GM12878 (cell line): Measurements from ENCODE around the gene COPS8. TPM values are rescaled to one million over a fixed set of nuclear protein-coding genes. Genes with fewer than 3 reads are reported as not detected.

Experiments
- BACH1 ChIP-seq: fragments of 450-650 bp; IDR thresholded peaks from 2 replicates; pipeline ENCODE4 v1.6.1; 2017; ENCODE audit warnings: mild to moderate bottlenecking, borderline replicate concordance
- CBX5 ChIP-seq: sonication (generic); IDR thresholded peaks from 2 replicates; pipeline ENCODE4 v1.6.1; 2016; ENCODE audit warnings: low read depth, moderate library complexity, mild to moderate bottlenecking, inconsistent platforms
- CHD4 ChIP-seq: fragments of 200-600 bp; sonication (generic); IDR thresholded peaks from 2 replicates; pipeline ENCODE4 v1.6.1; 2016; ENCODE audit warnings: mild to moderate bottlenecking
- EZH2 ChIP-seq: IDR thresholded peaks from 2 replicates; pipeline ENCODE4 v1.6.1; 2012; ENCODE audit warnings: low read depth, mild to moderate bottlenecking, control low read depth, inconsistent platforms, low read length, borderline replicate concordance; ENCODE audit not compliant: control insufficient read depth
- MEF2B ChIP-seq: fragments of 450-650 bp; IDR thresholded peaks from 2 replicates; pipeline ENCODE4 v1.6.1; 2018; ENCODE audit warnings: mild to moderate bottlenecking, moderate library complexity; ENCODE audit not compliant: partially characterized antibody, poor library complexity, severe bottlenecking
- MTA2 ChIP-seq: fragments of 450-650 bp; IDR thresholded peaks from 2 replicates; pipeline ENCODE4 v1.6.1; 2016; ENCODE audit warnings: low read depth, mild to moderate bottlenecking, moderate library complexity
- TARDBP ChIP-seq: IDR thresholded peaks from 2 replicates; pipeline ENCODE4 v1.6.1; 2016; ENCODE audit warnings: borderline replicate concordance
- TCF7 ChIP-seq: IDR thresholded peaks from 2 replicates; pipeline ENCODE4 v1.6.1; 2014; ENCODE audit warnings: antibody characterized with exemption, borderline replicate concordance
- polyA plus RNA-seq, 11 experiments: library from polyadenylated mRNA; depleted of rRNA in 4 of 11; unstranded in 6 of 11; stranded (reverse) in 5 of 11; fragments of >200 nt; fragmentation: Nextera tagmentation in 4 of 11; fragmentation: Illumina TruSeq in 1 of 11; extraction: Ambion mirVana in 4 of 11; extraction: Trizol in 1 of 11; gene quantifications; 1 replicate in 1 of 11; 2 replicates in 10 of 11; pipeline versions ENCODE4 v1.2.1 to v1.2.3, GENCODE V29; 2011 to 2016; ENCODE audit warnings: inconsistent platforms in 2 of 11, missing spikeins in 2 of 11, low read depth in 1 of 11
- total RNA-seq, 4 experiments: library from RNA; depleted of rRNA in 3 of 4; stranded (reverse); fragments of >200 nt in 3 of 4; fragmentation: Illumina TruSeq in 1 of 4; extraction: Trizol in 1 of 4; gene quantifications; 2 replicates each; pipeline versions ENCODE4 v1.2.1 to v1.2.3, GENCODE V29; 2013 to 2021
- TF ChIP-seq, protein P1 (sequence below), 3 experiments: IDR thresholded peaks in 2 of 3; conservative IDR thresholded peaks in 1 of 3; 2 replicates each; pipeline ENCODE4 v1.5.1; 2011; ENCODE audit warnings: low read depth in 3 of 3, low read length in 3 of 3, mild to moderate bottlenecking in 3 of 3, control low read depth in 2 of 3, moderate library complexity in 2 of 3, inconsistent platforms in 1 of 3, mixed read lengths in 1 of 3; ENCODE audit not compliant: control insufficient read depth in 2 of 3, insufficient read depth in 1 of 3; ENCODE audit errors: extremely low read depth in 1 of 3
- TF ChIP-seq, protein P2 (sequence below): fragments of 450-650 bp; IDR thresholded peaks from 2 replicates; pipeline ENCODE4 v1.6.1; 2016; ENCODE audit warnings: mild to moderate bottlenecking, moderate library complexity, borderline replicate concordance
- TF ChIP-seq, protein P3 (sequence below): fragments of 450-650 bp; IDR thresholded peaks from 2 replicates; pipeline ENCODE4 v1.6.1; 2018; ENCODE audit warnings: borderline replicate concordance, mild to moderate bottlenecking; ENCODE audit not compliant: partially characterized antibody
- TF ChIP-seq, protein P4 (sequence below): fragments of 450-650 bp; formaldehyde crosslinking; IDR thresholded peaks from 2 replicates; pipeline ENCODE4 v1.4.0; 2020; ENCODE audit warnings: mild to moderate bottlenecking, moderate library complexity
- TF ChIP-seq, protein P5 (sequence below): IDR thresholded peaks from 2 replicates; pipeline ENCODE4 v1.6.1; 2012; ENCODE audit warnings: low read length, inconsistent platforms

COPS8 gene
- total and polyA plus RNA-seq, 10 of the 15 experiments (the other 5 are each of a cell fraction or from before 2014, with no cell fraction given) = 44.0 to 134 (median 107) TPM

DNA sequence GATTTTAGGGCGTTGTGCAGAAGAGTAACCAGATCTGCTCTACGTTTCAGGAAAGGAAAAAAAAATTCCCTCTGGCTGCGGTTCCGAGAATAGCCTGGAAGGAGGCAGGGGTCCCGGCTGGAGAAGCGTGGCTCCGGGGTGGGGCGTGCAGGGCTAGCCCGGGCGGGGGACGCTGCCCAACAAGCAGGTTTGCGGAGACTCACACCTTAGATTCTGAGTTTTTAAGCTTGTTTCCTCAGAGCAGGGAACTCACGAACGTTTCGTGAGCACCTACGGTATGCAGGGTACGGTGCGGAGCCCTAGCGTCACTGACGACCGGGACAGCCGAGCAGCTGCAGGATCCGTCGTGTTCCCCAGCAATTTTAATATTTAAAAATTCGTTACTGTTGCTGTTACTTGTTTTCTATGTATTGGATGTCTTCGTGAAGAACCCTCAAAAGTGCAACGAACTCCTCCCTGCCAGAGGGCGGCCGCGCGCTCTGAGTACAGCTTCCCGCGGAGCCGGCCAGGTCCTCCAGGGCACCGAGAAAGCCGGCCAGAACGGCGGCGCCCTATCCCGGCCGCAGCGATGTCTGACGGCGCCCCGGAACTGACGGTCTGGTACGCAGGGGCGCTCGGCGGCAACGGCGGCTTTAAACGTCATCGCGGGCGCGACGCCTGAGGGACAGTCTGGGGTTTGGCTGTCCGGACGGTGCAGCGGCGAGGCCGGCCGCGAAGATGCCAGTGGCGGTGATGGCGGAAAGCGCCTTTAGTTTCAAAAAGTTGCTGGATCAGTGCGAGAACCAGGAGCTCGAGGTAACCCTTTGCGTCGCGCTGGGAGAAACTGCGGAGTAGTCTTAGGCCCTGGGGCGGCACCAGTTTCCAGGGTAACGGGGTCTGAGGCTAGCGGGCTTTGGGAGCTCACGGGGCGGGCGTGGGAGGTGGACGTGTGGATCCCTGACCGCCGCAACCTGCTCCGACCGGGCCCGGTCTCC lies at the start of gene COPS8 (continued):
- TF ChIP-seq, protein P1, sequence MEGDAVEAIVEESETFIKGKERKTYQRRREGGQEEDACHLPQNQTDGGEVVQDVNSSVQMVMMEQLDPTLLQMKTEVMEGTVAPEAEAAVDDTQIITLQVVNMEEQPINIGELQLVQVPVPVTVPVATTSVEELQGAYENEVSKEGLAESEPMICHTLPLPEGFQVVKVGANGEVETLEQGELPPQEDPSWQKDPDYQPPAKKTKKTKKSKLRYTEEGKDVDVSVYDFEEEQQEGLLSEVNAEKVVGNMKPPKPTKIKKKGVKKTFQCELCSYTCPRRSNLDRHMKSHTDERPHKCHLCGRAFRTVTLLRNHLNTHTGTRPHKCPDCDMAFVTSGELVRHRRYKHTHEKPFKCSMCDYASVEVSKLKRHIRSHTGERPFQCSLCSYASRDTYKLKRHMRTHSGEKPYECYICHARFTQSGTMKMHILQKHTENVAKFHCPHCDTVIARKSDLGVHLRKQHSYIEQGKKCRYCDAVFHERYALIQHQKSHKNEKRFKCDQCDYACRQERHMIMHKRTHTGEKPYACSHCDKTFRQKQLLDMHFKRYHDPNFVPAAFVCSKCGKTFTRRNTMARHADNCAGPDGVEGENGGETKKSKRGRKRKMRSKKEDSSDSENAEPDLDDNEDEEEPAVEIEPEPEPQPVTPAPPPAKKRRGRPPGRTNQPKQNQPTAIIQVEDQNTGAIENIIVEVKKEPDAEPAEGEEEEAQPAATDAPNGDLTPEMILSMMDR (IDR thresholded peaks at IDR 0.05 in 2 of 3, conservative IDR thresholded peaks at IDR 0.05 in 1 of 3; ENCODE audit: control insufficient read depth in 2 of 3, extremely low read depth in 1 of 3, insufficient read depth in 1 of 3, low read depth in 3 of 3, low read length in 3 of 3) = peak; percentile 5 to 41 (median 27); a peak in 3 of 6 replicates
- TF ChIP-seq, protein P2, sequence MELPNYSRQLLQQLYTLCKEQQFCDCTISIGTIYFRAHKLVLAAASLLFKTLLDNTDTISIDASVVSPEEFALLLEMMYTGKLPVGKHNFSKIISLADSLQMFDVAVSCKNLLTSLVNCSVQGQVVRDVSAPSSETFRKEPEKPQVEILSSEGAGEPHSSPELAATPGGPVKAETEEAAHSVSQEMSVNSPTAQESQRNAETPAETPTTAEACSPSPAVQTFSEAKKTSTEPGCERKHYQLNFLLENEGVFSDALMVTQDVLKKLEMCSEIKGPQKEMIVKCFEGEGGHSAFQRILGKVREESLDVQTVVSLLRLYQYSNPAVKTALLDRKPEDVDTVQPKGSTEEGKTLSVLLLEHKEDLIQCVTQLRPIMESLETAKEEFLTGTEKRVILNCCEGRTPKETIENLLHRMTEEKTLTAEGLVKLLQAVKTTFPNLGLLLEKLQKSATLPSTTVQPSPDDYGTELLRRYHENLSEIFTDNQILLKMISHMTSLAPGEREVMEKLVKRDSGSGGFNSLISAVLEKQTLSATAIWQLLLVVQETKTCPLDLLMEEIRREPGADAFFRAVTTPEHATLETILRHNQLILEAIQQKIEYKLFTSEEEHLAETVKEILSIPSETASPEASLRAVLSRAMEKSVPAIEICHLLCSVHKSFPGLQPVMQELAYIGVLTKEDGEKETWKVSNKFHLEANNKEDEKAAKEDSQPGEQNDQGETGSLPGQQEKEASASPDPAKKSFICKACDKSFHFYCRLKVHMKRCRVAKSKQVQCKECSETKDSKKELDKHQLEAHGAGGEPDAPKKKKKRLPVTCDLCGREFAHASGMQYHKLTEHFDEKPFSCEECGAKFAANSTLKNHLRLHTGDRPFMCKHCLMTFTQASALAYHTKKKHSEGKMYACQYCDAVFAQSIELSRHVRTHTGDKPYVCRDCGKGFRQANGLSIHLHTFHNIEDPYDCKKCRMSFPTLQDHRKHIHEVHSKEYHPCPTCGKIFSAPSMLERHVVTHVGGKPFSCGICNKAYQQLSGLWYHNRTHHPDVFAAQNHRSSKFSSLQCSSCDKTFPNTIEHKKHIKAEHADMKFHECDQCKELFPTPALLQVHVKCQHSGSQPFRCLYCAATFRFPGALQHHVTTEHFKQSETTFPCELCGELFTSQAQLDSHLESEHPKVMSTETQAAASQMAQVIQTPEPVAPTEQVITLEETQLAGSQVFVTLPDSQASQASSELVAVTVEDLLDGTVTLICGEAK = peak; percentile 91
- TF ChIP-seq TARDBP (peak; percentile 82), EZH2 (no peak), TCF7 (no peak), BACH1 (peak; percentile 71; the same call in 1 of the 2 replicates), CBX5 (0 out of 2 replicates have a peak, but pooled peaks have one; percentile 72), CHD4 (no peak), MTA2 (no peak), MEF2B (peak; percentile 34)
- TF ChIP-seq, protein P3, sequence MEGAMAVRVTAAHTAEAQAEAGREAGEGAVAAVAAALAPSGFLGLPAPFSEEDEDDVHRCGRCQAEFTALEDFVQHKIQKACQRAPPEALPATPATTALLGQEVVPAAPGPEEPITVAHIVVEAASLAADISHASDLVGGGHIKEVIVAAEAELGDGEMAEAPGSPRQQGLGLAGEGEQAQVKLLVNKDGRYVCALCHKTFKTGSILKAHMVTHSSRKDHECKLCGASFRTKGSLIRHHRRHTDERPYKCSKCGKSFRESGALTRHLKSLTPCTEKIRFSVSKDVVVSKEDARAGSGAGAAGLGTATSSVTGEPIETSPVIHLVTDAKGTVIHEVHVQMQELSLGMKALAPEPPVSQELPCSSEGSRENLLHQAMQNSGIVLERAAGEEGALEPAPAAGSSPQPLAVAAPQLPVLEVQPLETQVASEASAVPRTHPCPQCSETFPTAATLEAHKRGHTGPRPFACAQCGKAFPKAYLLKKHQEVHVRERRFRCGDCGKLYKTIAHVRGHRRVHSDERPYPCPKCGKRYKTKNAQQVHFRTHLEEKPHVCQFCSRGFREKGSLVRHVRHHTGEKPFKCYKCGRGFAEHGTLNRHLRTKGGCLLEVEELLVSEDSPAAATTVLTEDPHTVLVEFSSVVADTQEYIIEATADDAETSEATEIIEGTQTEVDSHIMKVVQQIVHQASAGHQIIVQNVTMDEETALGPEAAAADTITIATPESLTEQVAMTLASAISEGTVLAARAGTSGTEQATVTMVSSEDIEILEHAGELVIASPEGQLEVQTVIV = peak; percentile 39
- TF ChIP-seq, protein P4, sequence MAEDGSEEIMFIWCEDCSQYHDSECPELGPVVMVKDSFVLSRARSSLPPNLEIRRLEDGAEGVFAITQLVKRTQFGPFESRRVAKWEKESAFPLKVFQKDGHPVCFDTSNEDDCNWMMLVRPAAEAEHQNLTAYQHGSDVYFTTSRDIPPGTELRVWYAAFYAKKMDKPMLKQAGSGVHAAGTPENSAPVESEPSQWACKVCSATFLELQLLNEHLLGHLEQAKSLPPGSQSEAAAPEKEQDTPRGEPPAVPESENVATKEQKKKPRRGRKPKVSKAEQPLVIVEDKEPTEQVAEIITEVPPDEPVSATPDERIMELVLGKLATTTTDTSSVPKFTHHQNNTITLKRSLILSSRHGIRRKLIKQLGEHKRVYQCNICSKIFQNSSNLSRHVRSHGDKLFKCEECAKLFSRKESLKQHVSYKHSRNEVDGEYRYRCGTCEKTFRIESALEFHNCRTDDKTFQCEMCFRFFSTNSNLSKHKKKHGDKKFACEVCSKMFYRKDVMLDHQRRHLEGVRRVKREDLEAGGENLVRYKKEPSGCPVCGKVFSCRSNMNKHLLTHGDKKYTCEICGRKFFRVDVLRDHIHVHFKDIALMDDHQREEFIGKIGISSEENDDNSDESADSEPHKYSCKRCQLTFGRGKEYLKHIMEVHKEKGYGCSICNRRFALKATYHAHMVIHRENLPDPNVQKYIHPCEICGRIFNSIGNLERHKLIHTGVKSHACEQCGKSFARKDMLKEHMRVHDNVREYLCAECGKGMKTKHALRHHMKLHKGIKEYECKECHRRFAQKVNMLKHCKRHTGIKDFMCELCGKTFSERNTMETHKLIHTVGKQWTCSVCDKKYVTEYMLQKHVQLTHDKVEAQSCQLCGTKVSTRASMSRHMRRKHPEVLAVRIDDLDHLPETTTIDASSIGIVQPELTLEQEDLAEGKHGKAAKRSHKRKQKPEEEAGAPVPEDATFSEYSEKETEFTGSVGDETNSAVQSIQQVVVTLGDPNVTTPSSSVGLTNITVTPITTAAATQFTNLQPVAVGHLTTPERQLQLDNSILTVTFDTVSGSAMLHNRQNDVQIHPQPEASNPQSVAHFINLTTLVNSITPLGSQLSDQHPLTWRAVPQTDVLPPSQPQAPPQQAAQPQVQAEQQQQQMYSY = no peak
- TF ChIP-seq, protein P5, sequence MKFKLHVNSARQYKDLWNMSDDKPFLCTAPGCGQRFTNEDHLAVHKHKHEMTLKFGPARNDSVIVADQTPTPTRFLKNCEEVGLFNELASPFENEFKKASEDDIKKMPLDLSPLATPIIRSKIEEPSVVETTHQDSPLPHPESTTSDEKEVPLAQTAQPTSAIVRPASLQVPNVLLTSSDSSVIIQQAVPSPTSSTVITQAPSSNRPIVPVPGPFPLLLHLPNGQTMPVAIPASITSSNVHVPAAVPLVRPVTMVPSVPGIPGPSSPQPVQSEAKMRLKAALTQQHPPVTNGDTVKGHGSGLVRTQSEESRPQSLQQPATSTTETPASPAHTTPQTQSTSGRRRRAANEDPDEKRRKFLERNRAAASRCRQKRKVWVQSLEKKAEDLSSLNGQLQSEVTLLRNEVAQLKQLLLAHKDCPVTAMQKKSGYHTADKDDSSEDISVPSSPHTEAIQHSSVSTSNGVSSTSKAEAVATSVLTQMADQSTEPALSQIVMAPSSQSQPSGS = no peak
